HL-60 (cell line): Measurements from ENCODE around the gene ACAD10.

ENCODE experiments used
- CTCF ChIP-seq: IDR thresholded peaks from one replicate; pipeline ENCODE4 v1.5.1; 2011; ENCODE audit warnings: low read length, control low read depth, inconsistent platforms; ENCODE audit not compliant: insufficient read depth
- GABPA ChIP-seq: IDR thresholded peaks from 2 replicates; pipeline ENCODE4 v1.6.1; 2012; ENCODE audit warnings: low read depth
- SPI1 ChIP-seq: IDR thresholded peaks from 2 replicates; pipeline ENCODE4 v1.6.1; 2012; ENCODE audit warnings: low read depth, mild to moderate bottlenecking, borderline replicate concordance

GRCh38 chr12:111741235-111741812 is 55.5 kb downstream of the ACAD10 start:
- TF ChIP-seq CTCF (no peak), GABPA (no peak), SPI1 (no peak)
